IMR-90 (cell line): ENCODE results near the gene CTTN. TPM values are rescaled to one million over a fixed set of nuclear protein-coding genes. Genes with fewer than 3 reads are reported as not detected.

Source experiments
- ATAC-seq: fragments of 200-7000 bp; cut with Tn5 transposase; 2 replicates; pipeline ENCODE4 v1.9.1; 2020; ENCODE audit warnings: low read depth, mild to moderate bottlenecking, moderate library complexity
- BruUV-seq: library from RNA; stranded (reverse); fragments of 400-500 nt; replicated peaks from 2 replicates; lab custom pipeline; 2021; lab: Mats Ljungman, UMichigan
- CTCF ChIA-PET: fragments of 300-600 bp; formaldehyde crosslinking; extraction: SDS; loops from one replicate; lab custom pipeline; 2021; ENCODE audit warnings: antibody characterized with exemption; lab: Yijun Ruan, JAX
- POLR2A ChIA-PET: fragments of 300-600 bp; sonication (Branson Sonifier 250); formaldehyde crosslinking; loops from one replicate; lab custom pipeline; 2022; ENCODE audit warnings: antibody characterized with exemption; ENCODE audit not compliant: unreplicated experiment; lab: Charles Lee
- DNase-seq: peaks from one replicate; pipeline ENCODE4 v3.0.0; 2013
- H2AFZ ChIP-seq: replicated peaks from 2 replicates; pipeline ENCODE3; 2013; ENCODE audit warnings: low read length, mild to moderate bottlenecking; ENCODE audit not compliant: poor library complexity
- H2AK5ac ChIP-seq: 2 replicates; pipeline ENCODE4 v1.6.1; 2013; ENCODE audit warnings: low read depth, low read length, inconsistent platforms
- H2AK9ac ChIP-seq: replicated peaks from 2 replicates; pipeline ENCODE3; 2013; ENCODE audit warnings: mild to moderate bottlenecking, low read depth, low read length, moderate library complexity; ENCODE audit not compliant: poor library complexity
- H2BK120ac ChIP-seq: 2 replicates; pipeline ENCODE4 v1.6.1; 2013; ENCODE audit warnings: low read depth, low read length, inconsistent platforms
- H2BK15ac ChIP-seq: 3 replicates; pipeline ENCODE4 v1.6.1; 2013; ENCODE audit warnings: low read depth, low read length, inconsistent platforms
- H2BK20ac ChIP-seq: 2 replicates; pipeline ENCODE4 v1.6.1; 2013; ENCODE audit warnings: low read depth, mild to moderate bottlenecking, inconsistent platforms, low read length, moderate library complexity
- H2BK5ac ChIP-seq: 2 replicates; pipeline ENCODE4 v1.6.1; 2013; ENCODE audit warnings: mild to moderate bottlenecking, low read depth, low read length, inconsistent platforms; ENCODE audit not compliant: poor library complexity, severe bottlenecking
- H3K14ac ChIP-seq: replicated peaks from 2 replicates; pipeline ENCODE4 v1.6.1; 2013; ENCODE audit warnings: low read depth, low read length, inconsistent platforms
- H3K18ac ChIP-seq: 2 replicates; pipeline ENCODE4 v1.6.1; 2013; ENCODE audit warnings: low read depth, low read length, control low read depth
- H3K23ac ChIP-seq: 2 replicates; pipeline ENCODE4 v1.6.1; 2013; ENCODE audit warnings: low read depth, low read length, inconsistent platforms
- H3K27ac ChIP-seq: 2 replicates; pipeline ENCODE4 v1.5.1; 2013; ENCODE audit warnings: mild to moderate bottlenecking, control low read depth, low read length; ENCODE audit not compliant: insufficient read depth
- H3K27me3 ChIP-seq: 2 replicates; pipeline ENCODE4 v1.6.1; 2013; ENCODE audit warnings: low read length; ENCODE audit not compliant: control insufficient read depth, insufficient read depth
- H3K36me3 ChIP-seq: 2 replicates; pipeline ENCODE4 v1.6.1; 2013; ENCODE audit warnings: low read length, mixed read lengths; ENCODE audit not compliant: control insufficient read depth, insufficient read depth
- H3K4ac ChIP-seq: 2 replicates; pipeline ENCODE4 v1.6.1; 2013; ENCODE audit warnings: low read depth, low read length, inconsistent platforms
- H3K4me1 ChIP-seq: 2 replicates; pipeline ENCODE4 v1.6.1; 2013; ENCODE audit warnings: low read length, mixed read lengths; ENCODE audit not compliant: control insufficient read depth, insufficient read depth
- H3K4me2 ChIP-seq: 2 replicates; pipeline ENCODE4 v1.6.1; 2013; ENCODE audit warnings: low read depth, mild to moderate bottlenecking, control low read depth, low read length, moderate library complexity
- H3K4me3 ChIP-seq: 2 replicates; pipeline ENCODE4 v1.5.1; 2013; ENCODE audit warnings: low read depth, mild to moderate bottlenecking, control low read depth, low read length, moderate library complexity; ENCODE audit not compliant: insufficient read depth
- H3K56ac ChIP-seq: 2 replicates; pipeline ENCODE4 v1.6.1; 2013; ENCODE audit warnings: low read length, inconsistent platforms; ENCODE audit not compliant: insufficient read depth; ENCODE audit errors: extremely low read depth
- H3K79me1 ChIP-seq, 2 experiments: 2 replicates each; pipeline ENCODE4 v1.6.1; 2013; ENCODE audit warnings: low read length in 2 of 2, inconsistent platforms in 1 of 2, low read depth in 1 of 2
- H3K9ac ChIP-seq: 2 replicates; pipeline ENCODE4 v1.6.1; 2013; ENCODE audit warnings: low read depth, low read length, control low read depth
- H3K9me1 ChIP-seq: 2 replicates; pipeline ENCODE4 v1.6.1; 2013; ENCODE audit warnings: low read length, inconsistent platforms; ENCODE audit not compliant: insufficient read depth
- H3K9me3 ChIP-seq: 2 replicates; pipeline ENCODE4 v1.6.1; 2013; ENCODE audit warnings: low read length; ENCODE audit not compliant: control insufficient read depth, insufficient read depth
- H4K20me1 ChIP-seq: 2 replicates; pipeline ENCODE4 v1.6.1; 2013; ENCODE audit warnings: low read length, inconsistent platforms; ENCODE audit not compliant: insufficient read depth
- H4K5ac ChIP-seq: 2 replicates; pipeline ENCODE4 v1.6.1; 2013; ENCODE audit warnings: mild to moderate bottlenecking, low read depth, low read length, control low read depth
- H4K8ac ChIP-seq, 2 experiments: 2 replicates each; pipeline ENCODE4 v1.6.1; 2013; ENCODE audit warnings: low read depth in 2 of 2, low read length in 2 of 2, control low read depth in 1 of 2, inconsistent platforms in 1 of 2
- H4K91ac ChIP-seq: 2 replicates; pipeline ENCODE4 v1.6.1; 2013; ENCODE audit warnings: low read depth, low read length, inconsistent platforms; ENCODE audit not compliant: insufficient read depth
- MAFK ChIP-seq: IDR thresholded peaks from 2 replicates; pipeline ENCODE4 v1.6.1; 2012; ENCODE audit warnings: low read depth, low read length, improper control_type of control experiment
- POLR2A ChIP-seq: IDR thresholded peaks from 2 replicates; pipeline ENCODE4 v1.6.1; 2012; ENCODE audit warnings: mild to moderate bottlenecking, low read depth, low read length
- SMC3 ChIP-seq: fragments of 150-350 bp; IDR thresholded peaks from 2 replicates; pipeline ENCODE4 v1.6.1; 2016; ENCODE audit warnings: low read depth, mild to moderate bottlenecking, antibody characterized with exemption, low read length, moderate library complexity
- WGBS, 2 experiments: methylation state at CpG; one replicate each; pipeline versions ENCODE4 v1.1.5 to v1.1.7; 2013; ENCODE audit warnings: missing lambda C conversion rate in 2 of 2; ENCODE audit not compliant: insufficient read length in 1 of 2; ENCODE audit errors: extremely low coverage in 2 of 2; 5-methylcytosine and 5-hydroxymethylcytosine counted together
- dilution Hi-C: fragments of 300-500 bp; cut with HindIII; formaldehyde crosslinking; loops from one replicate; pipeline ENCODE4 v1.14.3; 2018; ENCODE audit warnings: low sequenced_read_pairs; ENCODE audit not compliant: unreplicated experiment
- in situ Hi-C: fragments of 300-500 bp; cut with MboI; formaldehyde crosslinking; loops from 3 replicates; pipeline ENCODE4 v1.14.3; 2019; ENCODE audit warnings: low sequenced_read_pairs, inconsistent platforms, mixed read lengths
- intact Hi-C: fragments of 100-400 bp; cut with micrococcal nuclease; formaldehyde crosslinking; loops from 2 replicates; pipeline ENCODE4 v1.10.0; 2022
- polyA plus RNA-seq, 3 experiments: library from polyadenylated mRNA; depleted of rRNA; stranded (reverse); fragments of >200 nt; gene quantifications; 2 replicates each; pipeline ENCODE4 v1.2.3, GENCODE V29; 2012; ENCODE audit warnings: low replicate concordance in 1 of 3
- total RNA-seq: library from RNA; depleted of rRNA; stranded (reverse); fragments of >200 nt; gene quantifications from 2 replicates; pipeline ENCODE4 v1.2.3, GENCODE V29; 2012

CTTN gene
- total and polyA plus RNA-seq, 2 of the 4 experiments (the other 2 are of a cell fraction): 287 to 296 TPM

- TF ChIP-seq SMC3: no peak
Observed at GRCh38 chr11:70410276-70411205, 12.2 kb downstream of the CTTN start (continued).

- POLR2A ChIA-PET: no interaction called here
- Histone ChIP-seq H2BK5ac (no peak overlapping the region), H3K4me3 (no peak overlapping the region), H2BK20ac (no peak overlapping the region), H3K18ac (no peak overlapping the region), H2AK9ac (no peak overlapping the region), H2AK5ac (no peak overlapping the region), H2BK120ac (no peak overlapping the region), H3K23ac (no peak overlapping the region), H3K4ac (no peak overlapping the region), H3K4me1 (peaks cover 6% of the 10 kb centered on the region), H3K9me3 (no peaks in the 10 kb centered on the region), H4K20me1 (peaks cover 95% of the 10 kb centered on the region), H3K56ac (no peak overlapping the region), H3K79me1 (peaks cover 38 to 88% of the 10 kb centered on the region in 2 experiments), H2AFZ (no peak overlapping the region), H4K8ac (no peak overlapping the region), H4K5ac (no peak overlapping the region), H3K36me3 (peaks cover 90% of the 10 kb centered on the region), H3K4me2 (no peak overlapping the region), H3K27ac (no peak overlapping the region), H3K9ac (no peak overlapping the region), H2BK15ac (no peak overlapping the region), H3K9me1 (no peaks in the 10 kb centered on the region; the same call in 1 of the 2 replicates), H4K91ac (no peak overlapping the region), H3K14ac (no peak overlapping the region), H3K27me3 (no peaks in the 10 kb centered on the region)
- dilution Hi-C loops: no loop called here
- in situ Hi-C loops: no loop called here
- 92% methylated on average over 7 of the region's 15 CpGs; no CpG with 5 or more reads in 1 of the 2 experiments for WGBS, 2 experiments
- BruUV-seq: no TSS peak
- intact Hi-C loops: no loop called here
- no peak for DNase-seq
- CTCF ChIA-PET: no interaction called here
- no peak for TF ChIP-seq MAFK
- TF ChIP-seq POLR2A: no peak
- ATAC-seq: no peak
Observed at GRCh38 chr11:70411713-70412452, 13.6 kb downstream of the CTTN start.
